Mammary epithelial cell (primary cell): ENCODE measurements around the gene AMPD3.

Source experiments
- EZH2 ChIP-seq: IDR thresholded peaks from 2 replicates; pipeline ENCODE4 v1.6.1; 2012; ENCODE audit warnings: low read length, inconsistent platforms, borderline replicate concordance
- TF ChIP-seq, protein P1 (sequence below), 2 donors: IDR thresholded peaks in 1 of 2; conservative IDR thresholded peaks in 1 of 2; 2 replicates each; pipeline ENCODE4 v1.5.1; 2011 to 2012; ENCODE audit warnings: inconsistent platforms in 2 of 2, low read length in 2 of 2, mild to moderate bottlenecking in 2 of 2, control low read depth in 1 of 2, low read depth in 1 of 2; ENCODE audit not compliant: insufficient read depth in 1 of 2; ENCODE audit errors: extremely low read depth in 1 of 2

DNA sequence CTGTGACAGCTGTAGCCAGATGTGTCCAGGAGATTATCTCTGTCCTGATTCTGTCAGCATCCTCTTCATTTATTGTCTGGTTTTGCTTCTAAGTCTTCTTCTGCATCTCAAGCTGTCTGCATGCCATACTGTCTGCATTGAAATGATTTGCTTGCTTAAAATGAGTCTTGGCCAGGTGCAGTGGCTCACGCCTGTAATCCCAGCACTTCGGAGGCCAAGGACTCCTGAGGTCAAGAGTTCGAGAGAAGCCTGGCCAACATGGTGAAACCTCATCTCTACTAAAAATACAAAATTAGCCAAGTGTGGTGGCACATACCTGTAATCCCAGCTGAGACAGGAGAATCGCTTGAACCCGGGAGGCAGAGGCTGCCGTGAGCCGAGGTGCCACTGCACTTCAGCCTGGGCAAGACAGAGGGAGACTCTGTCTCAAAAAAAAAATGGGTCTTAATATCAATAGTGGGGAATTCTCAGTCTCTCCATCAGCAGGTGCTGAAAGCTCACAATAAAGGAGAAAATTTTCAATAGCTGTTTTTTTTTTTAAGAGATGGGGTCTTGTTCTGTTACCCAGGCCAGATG, 39.2 kb upstream of the AMPD3 start:
- TF ChIP-seq, protein P1, sequence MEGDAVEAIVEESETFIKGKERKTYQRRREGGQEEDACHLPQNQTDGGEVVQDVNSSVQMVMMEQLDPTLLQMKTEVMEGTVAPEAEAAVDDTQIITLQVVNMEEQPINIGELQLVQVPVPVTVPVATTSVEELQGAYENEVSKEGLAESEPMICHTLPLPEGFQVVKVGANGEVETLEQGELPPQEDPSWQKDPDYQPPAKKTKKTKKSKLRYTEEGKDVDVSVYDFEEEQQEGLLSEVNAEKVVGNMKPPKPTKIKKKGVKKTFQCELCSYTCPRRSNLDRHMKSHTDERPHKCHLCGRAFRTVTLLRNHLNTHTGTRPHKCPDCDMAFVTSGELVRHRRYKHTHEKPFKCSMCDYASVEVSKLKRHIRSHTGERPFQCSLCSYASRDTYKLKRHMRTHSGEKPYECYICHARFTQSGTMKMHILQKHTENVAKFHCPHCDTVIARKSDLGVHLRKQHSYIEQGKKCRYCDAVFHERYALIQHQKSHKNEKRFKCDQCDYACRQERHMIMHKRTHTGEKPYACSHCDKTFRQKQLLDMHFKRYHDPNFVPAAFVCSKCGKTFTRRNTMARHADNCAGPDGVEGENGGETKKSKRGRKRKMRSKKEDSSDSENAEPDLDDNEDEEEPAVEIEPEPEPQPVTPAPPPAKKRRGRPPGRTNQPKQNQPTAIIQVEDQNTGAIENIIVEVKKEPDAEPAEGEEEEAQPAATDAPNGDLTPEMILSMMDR (conservative IDR thresholded peaks at IDR 0.05 in 1 of 2, IDR thresholded peaks at IDR 0.05 in 1 of 2; ENCODE audit: extremely low read depth in 1 of 2, insufficient read depth in 1 of 2, low read depth in 1 of 2, low read length in 2 of 2): no peak
- no peak for TF ChIP-seq EZH2
